ENCODE data around the gene SCAMP5. TPM values are rescaled to one million over a fixed set of nuclear protein-coding genes. Genes with fewer than 3 reads are reported as not detected.

The SCAMP5 gene
- total RNA-seq, 2 donors from 2014 or later = 4.5 to 5.7 TPM

DNA sequence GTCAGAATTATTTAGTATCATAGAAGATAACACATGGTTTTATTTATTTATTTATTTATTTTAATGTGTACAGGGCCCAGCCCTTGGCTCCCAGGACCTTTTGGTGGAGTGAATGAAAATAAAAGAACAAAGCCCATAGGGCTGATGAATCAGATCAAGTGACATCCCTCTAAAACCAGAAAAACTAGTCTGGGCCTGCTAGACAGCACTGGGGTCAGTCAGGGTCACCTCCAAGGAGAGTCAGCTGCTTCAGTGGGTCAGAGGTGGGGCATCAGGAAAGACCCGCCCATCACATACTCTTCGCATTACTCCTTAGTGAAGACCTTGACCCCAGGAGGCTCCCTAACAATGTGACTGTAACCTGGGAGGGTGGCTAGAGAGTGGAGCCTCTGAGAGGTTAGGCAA, 40.9 kb downstream of the SCAMP5 start:
- DNase-seq = no peak
- ATAC-seq = peak in 1 of 2 donors; percentile 21
- intact Hi-C loops (cut with DNase I) = no loop called here

DNA sequence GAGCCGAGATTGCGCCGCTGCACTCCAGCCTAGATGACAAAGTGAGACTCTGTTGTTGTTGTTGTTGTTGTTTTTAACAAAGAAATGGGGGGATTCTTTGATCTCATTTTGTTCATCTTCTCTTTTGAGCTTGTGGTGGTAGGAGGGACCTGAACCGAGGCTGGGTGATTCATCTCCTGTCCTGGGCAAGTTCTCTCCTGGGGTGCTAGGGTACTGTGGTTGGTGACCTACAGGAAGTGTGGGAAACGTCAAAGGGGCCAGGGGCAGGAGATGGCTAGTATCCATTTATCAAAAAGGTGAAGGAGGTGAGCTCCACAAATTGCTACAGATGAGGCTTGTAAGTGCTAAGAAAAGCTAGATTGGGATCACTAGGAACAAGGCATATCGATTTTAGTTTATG, 42.3 kb downstream of the SCAMP5 start:
- no peak for ATAC-seq
- intact Hi-C loops (cut with DNase I) = no loop called here
- DNase-seq = no peak

- ATAC-seq = no peak
- intact Hi-C loops (cut with DNase I) = no loop called here
These were observed 42.9 kb downstream of the SCAMP5 start for GRCh38 chr15:75038231-75038630.

DNA sequence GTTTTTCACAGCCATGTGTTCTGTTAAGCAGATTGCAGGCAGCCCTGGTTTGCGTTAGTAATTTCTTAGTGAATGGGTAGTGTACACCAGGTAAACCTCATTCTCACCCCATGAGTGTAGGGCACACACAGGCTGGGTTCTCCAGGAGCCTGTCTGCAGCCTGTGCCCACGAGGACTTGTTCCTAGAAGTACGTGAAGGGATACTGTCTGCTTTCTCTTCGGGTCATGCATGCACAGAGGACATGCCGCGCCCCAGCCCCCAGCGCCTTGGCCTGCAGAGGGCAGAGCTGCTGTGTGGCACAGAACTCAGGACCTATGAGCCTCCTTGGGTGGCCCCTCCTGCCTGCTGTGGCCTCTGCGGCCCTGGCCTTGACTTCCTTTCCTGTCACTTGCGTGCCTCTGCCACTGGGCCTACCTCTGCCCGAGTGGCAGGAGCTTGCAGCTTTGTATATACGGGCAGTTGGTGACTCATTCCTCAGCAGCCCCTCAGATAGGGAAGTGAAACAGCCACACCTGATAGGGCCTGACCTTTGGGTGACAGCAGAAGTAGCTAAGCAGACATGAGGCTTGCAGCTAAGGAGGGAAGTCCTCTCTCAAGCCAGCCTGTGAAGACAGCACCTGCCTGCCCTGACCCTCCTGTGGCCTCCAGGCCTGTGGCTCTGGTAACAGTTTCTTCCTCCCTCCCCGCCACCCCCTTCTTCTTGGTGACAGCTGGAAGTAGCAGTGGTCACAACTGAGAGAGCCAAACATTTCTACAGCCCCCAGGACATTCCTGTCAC, 47.6 kb downstream of the SCAMP5 start:
- ATAC-seq (peak; percentile 43 to 56), DNase-seq (peak; percentile 79)
- intact Hi-C loops (cut with DNase I) = loop anchor here in 1 of 2 donors (1.0 kb wide), 1 partner anchor 161 kb away; no protein-coding TSS in a partner anchor

More at GRCh38 chr15:75038231-75038630, 42.9 kb downstream of the SCAMP5 start:
- no peak for DNase-seq

DNA sequence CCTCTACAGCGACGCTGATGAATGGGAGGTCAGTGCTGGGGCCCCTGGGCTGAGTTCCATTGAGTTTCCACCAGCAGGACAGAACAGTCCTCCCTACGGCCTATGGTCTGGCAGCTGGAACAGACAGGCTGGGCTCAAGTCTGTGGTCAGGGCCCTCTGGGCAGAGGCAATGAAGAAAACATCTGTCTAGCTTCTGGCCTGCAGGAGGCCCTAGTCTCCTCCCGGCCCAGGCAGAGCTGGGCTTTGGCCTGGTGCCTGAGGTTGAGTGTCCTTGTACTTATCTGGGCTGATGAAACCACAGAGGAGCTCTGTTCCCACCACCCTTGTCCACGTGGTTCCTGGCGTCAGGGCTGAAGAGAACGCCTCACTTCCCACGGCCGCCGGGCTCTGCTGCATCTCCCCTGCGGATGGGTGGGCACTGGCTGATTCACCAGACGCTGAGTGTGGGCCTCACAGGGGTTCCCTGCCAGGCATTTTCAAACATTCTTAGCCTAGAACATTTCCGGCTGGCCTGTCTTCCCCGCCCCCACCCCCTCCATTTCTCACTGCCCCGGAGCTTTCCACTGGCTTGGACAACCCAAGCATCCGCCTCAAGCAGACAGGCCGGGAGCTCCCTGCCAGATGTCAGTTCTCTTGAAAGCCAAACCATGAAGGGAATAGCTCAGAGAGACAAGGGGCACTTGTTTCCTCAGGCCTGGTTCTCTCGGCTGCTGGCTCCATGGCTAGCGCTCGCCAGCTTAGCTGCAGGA, 48.3 kb downstream of the SCAMP5 start:
- ATAC-seq (peak; percentile 88 to 91), DNase-seq (peak; percentile 99)
- intact Hi-C loops (cut with DNase I) = loop anchor here in 1 of 2 donors (1.0 kb wide), 1 partner anchor 161 kb away; no protein-coding TSS in a partner anchor

DNA sequence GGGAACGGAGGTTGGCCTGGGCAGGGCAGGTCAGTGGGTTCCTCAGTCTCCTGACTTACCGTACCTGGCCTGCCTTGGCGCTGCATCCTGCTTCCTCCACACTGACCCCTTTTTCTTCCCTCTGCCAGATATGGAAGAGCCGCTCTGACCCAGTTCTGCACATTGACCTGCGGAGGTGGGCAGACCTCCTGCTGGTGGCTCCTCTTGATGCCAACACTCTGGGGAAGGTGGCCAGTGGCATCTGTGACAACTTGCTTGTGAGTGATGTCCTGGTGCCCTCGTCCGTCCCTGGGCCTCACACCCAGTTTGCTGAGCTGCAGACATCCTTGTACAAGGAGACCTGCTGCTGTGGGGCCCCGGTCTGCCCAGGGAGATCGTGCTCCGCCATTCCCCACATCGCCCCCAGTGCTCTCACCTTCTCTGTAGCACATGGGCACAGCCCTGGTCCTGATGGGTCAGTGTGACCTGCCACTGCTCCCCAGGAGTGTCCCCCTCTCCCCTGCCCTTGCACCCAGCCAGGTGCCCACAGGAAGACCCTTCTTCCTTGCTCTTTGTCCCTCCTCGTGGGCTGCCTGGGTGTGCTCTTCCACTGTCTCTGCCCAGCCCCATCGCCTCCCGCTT, 49.0 kb downstream of the SCAMP5 start:
- intact Hi-C loops (cut with DNase I) = no loop called here
- DNase-seq (no peak), ATAC-seq (no peak)

GRCh38 chr15:75045332-75046015, 50.1 kb downstream of the SCAMP5 start:
- DNase-seq (no peak), ATAC-seq (no peak)
- intact Hi-C loops (cut with DNase I) = no loop called here

GRCh38 chr15:75048394-75048793, 53.0 kb downstream of the SCAMP5 start:
- ATAC-seq (no peak), DNase-seq (no peak)
- intact Hi-C loops (cut with DNase I) = no loop called here

- peak; percentile 17 to 65 for ATAC-seq
These were observed 54.0 kb downstream of the SCAMP5 start for GRCh38 chr15:75049392-75049791.

GRCh38 chr15:75050283-75050682, 54.9 kb downstream of the SCAMP5 start:
- intact Hi-C loops (cut with DNase I) = no loop called here
- no peak for DNase-seq
- ATAC-seq = no peak

More at GRCh38 chr15:75049392-75049791, 54.0 kb downstream of the SCAMP5 start:
- peak; percentile 82 for DNase-seq
- intact Hi-C loops (cut with DNase I) = no loop called here

DNA sequence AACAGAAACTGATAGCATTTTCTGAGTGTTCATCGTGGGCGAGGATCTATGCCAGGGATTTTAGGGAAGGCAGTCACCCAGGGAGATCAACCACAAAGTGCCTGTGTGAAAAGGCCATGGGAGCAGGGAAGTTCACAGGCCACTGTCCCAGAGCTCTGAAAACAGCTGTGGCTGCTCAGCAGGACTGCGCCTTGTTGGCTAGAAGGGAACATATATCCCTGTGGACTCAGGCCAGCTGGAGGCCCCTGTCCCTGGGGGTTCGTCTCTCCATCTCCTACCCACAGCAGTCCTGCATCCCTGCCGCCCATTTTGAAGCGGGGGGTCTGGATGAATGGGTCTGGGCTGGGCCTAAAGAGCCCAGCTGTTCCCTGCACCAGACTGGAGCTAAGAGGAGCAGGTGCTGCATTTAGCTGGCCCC, 55.8 kb downstream of the SCAMP5 start:
- ATAC-seq = peak in 1 of 2 donors; percentile 41
- intact Hi-C loops (cut with DNase I) = no loop called here
- peak; percentile 46 for DNase-seq

GRCh38 chr15:75051711-75052110, 56.3 kb downstream of the SCAMP5 start:
- intact Hi-C loops (cut with DNase I) = no loop called here
- ATAC-seq (no peak), DNase-seq (no peak)

DNA sequence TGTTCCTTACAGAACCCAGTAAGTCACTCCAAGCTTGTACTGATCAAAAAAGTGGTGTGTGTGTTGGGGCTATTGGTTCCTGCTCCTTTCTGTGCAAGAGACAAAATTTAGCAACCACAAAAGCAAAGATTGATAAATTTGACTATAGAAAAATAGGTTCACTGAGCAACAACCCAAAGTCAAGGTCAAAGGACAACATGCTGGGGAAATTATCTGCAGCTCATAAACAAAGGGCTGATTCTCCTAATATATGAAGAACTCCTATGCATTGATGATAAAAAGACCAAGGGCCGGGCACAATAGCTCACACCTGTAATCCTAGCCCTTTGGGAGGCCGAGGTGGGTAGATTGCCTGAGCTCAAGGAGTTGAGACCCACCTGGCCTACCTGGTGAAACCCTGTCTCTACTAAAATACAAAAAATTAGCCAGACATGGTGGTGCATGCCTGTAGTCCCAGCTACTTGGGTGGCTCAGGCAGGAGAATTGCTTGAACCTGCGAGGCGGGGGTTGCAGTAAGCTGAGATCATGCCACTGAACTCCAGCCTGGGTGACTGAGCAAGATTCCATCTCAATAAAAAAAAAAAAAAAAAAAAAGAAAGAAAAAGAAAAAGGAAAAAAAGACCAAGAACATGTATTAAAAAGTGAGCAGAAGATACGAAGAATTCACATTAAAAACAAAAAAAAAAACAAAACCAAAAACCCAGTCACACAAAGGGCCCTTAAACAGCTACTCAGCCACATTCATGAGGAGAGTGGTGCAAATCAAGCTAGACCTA, 57.8 kb downstream of the SCAMP5 start:
- DNase-seq = no peak
- intact Hi-C loops (cut with DNase I) = no loop called here
- no peak for ATAC-seq

- intact Hi-C loops (cut with DNase I) = no loop called here
- DNase-seq (no peak), ATAC-seq (no peak)
These were observed 58.4 kb downstream of the SCAMP5 start for GRCh38 chr15:75053748-75054125.

GRCh38 chr15:75054172-75054897, 59.0 kb downstream of the SCAMP5 start:
- no peak for DNase-seq
- no peak for ATAC-seq
- intact Hi-C loops (cut with DNase I) = no loop called here

GRCh38 chr15:75056036-75056435, 60.7 kb downstream of the SCAMP5 start:
- DNase-seq (no peak), ATAC-seq (no peak)
- intact Hi-C loops (cut with DNase I) = no loop called here

DNA sequence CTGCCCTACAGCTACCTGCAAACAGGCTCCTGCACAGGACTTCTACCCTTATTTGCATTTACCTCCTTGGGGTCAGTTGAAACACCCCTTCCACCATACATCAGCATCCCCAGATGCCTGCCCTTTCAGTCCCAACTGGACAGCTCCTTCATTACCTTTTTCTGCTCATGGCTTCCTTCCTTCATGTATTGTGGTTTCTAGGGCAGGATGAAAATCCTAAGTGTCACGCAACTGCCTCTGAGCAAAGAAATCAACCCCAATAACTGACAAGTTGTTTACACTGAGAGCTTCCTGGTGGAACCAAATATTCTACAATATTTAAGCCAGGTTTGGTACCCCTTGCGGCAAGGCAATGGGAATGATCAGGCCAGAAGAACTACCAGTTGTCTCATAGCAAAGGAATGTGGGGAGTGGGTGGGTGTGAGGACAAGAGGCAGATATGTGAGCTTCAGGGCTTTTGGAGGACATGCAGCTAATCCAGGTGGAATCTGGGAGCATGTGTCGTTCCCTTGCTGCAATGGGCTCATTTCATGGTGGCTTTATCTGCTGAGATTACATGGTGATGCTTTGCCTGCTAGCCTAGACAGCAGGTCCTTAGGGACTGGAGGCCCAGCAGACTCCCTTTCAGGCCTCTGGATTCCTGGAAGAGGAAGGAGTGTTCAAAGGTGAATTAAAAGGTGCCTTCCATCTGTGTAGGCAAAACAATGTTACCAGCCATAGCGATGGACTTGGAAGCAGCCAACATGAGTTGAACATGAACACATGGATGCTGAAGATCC, 63.0 kb downstream of the SCAMP5 start:
- intact Hi-C loops (cut with DNase I) = no loop called here
- ATAC-seq (no peak), DNase-seq (no peak)

Measured in left cardiac atrium (tissue), 4 donors.